Cardiac muscle cell (in vitro differentiated cells and primary cell): ENCODE data around the gene OSM. TPM values are rescaled to one million over a fixed set of nuclear protein-coding genes. Genes with fewer than 3 reads are reported as not detected.

Experiments
- DNase-seq, 2 donors: peaks; one replicate each; pipeline versions ENCODE4 v3.0.0 to v3.0.0-alpha.2; 2010 to 2017; ENCODE audit warnings: low read depth in 1 of 2, low spot score in 1 of 2
- H3K27ac ChIP-seq: fragments of 200-600 bp; sonication (generic); 2 replicates; pipeline ENCODE4 v1.5.1; 2016
- H3K27me3 ChIP-seq: fragments of 200-600 bp; sonication (generic); 2 replicates; pipeline ENCODE4 v1.6.0; 2016; ENCODE audit warnings: control low read depth
- H3K36me3 ChIP-seq: fragments of 200-600 bp; sonication (generic); 2 replicates; pipeline ENCODE4 v1.5.1; 2016; ENCODE audit warnings: control low read depth
- H3K4me1 ChIP-seq: fragments of 200-600 bp; sonication (generic); 2 replicates; pipeline ENCODE4 v1.8.1; 2017; ENCODE audit warnings: low read depth, mild to moderate bottlenecking, mixed run types
- H3K4me3 ChIP-seq: fragments of 200-600 bp; sonication (generic); 2 replicates; pipeline ENCODE4 v1.5.1; 2016; ENCODE audit warnings: mild to moderate bottlenecking
- H3K9me3 ChIP-seq: fragments of 200-600 bp; sonication (generic); 2 replicates; pipeline ENCODE4 v1.5.1; 2017; ENCODE audit warnings: low read depth, mild to moderate bottlenecking, control low read depth
- polyA plus RNA-seq: library from polyadenylated mRNA; unstranded; fragments of >200 nt; fragmentation: Nextera tagmentation; extraction: Ambion mirVana; gene quantifications from 2 replicates; pipeline ENCODE4 v1.2.1, GENCODE V29; 2016
- total RNA-seq: library from RNA; depleted of rRNA; stranded (reverse); fragments of >200 nt; gene quantifications from 2 replicates; pipeline ENCODE4 v1.2.3, GENCODE V29; 2016
- TF ChIP-seq, protein P1 (sequence below): IDR thresholded peaks from 2 replicates; pipeline ENCODE4 v1.5.1; 2012; ENCODE audit warnings: low read depth, mild to moderate bottlenecking, low read length

Gene OSM
- total and polyA plus RNA-seq, 2 experiments from 2014 or later = not detected

DNA sequence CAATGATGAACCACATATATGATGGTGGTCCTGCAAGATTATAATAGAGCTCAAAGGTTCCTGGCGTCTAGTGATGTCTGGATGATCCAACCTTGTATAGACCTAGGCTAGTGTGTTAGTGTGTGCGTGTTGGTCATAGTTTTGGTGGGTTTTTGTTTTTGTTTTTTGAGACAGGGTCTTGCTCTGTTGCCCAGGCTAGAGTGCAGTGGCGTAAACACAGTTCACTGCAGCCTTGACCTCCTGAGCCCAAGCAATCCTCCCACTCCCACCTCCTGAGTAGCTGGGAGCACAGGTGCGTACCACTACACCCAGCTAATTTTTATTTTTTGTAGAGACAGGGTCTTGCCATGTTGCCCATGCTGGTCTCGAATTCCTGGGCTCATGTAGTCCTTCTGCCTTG is 13.3 kb upstream of the OSM start:
- TF ChIP-seq, protein P1, sequence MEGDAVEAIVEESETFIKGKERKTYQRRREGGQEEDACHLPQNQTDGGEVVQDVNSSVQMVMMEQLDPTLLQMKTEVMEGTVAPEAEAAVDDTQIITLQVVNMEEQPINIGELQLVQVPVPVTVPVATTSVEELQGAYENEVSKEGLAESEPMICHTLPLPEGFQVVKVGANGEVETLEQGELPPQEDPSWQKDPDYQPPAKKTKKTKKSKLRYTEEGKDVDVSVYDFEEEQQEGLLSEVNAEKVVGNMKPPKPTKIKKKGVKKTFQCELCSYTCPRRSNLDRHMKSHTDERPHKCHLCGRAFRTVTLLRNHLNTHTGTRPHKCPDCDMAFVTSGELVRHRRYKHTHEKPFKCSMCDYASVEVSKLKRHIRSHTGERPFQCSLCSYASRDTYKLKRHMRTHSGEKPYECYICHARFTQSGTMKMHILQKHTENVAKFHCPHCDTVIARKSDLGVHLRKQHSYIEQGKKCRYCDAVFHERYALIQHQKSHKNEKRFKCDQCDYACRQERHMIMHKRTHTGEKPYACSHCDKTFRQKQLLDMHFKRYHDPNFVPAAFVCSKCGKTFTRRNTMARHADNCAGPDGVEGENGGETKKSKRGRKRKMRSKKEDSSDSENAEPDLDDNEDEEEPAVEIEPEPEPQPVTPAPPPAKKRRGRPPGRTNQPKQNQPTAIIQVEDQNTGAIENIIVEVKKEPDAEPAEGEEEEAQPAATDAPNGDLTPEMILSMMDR = no peak
- H3K9me3 ChIP-seq = no peaks in the 10 kb centered on the region
- no peak for DNase-seq
- H3K27ac ChIP-seq = no peak overlapping the region
- no peak overlapping the region for H3K4me3 ChIP-seq
- H3K27me3 ChIP-seq = no peaks in the 10 kb centered on the region
- H3K4me1 ChIP-seq = peaks cover 5% of the 10 kb centered on the region
- no peaks in the 10 kb centered on the region for H3K36me3 ChIP-seq

DNA sequence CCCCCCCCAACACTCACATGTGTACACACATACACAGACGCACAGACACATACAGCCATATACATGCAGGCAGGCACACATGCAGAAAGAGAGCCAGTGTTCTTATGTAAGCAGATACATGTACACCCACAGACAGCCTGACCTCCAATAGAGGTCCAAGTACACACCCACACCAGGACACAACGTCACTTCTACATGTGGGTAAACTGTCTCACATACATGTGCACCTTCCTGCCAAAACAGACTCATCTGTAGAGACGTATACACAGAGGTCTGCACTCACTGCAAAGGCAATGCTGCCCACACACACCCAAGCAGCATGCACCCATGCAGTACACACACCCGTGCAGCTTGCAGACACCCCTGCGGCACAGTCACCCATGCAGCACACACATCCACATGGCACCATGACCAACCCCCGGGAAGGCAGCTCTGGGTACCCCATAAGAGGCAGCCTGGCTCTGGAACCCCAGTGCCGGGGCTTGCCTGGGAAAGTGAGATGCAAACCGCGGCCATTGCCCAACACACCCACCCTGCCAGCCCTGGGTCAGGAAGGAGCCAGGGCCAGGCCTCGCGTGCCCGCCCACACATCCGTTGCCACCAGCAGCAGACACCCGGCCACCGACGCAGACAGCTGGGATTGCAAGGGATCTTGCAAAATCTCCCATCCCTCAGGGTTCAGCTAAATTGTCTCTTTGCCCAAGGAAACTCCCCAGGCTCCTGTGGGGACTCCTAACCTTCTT is 12.6 kb upstream of the OSM start:
- H3K9me3 ChIP-seq = no peaks in the 10 kb centered on the region
- no peak overlapping the region for H3K4me3 ChIP-seq
- H3K36me3 ChIP-seq = no peaks in the 10 kb centered on the region
- DNase-seq = peak in 1 of 2 donors; percentile 52
- H3K27ac ChIP-seq = no peak overlapping the region
- TF ChIP-seq, protein P1 = no peak
- no peaks in the 10 kb centered on the region for H3K27me3 ChIP-seq
- H3K4me1 ChIP-seq = peaks cover 5% of the 10 kb centered on the region

DNA sequence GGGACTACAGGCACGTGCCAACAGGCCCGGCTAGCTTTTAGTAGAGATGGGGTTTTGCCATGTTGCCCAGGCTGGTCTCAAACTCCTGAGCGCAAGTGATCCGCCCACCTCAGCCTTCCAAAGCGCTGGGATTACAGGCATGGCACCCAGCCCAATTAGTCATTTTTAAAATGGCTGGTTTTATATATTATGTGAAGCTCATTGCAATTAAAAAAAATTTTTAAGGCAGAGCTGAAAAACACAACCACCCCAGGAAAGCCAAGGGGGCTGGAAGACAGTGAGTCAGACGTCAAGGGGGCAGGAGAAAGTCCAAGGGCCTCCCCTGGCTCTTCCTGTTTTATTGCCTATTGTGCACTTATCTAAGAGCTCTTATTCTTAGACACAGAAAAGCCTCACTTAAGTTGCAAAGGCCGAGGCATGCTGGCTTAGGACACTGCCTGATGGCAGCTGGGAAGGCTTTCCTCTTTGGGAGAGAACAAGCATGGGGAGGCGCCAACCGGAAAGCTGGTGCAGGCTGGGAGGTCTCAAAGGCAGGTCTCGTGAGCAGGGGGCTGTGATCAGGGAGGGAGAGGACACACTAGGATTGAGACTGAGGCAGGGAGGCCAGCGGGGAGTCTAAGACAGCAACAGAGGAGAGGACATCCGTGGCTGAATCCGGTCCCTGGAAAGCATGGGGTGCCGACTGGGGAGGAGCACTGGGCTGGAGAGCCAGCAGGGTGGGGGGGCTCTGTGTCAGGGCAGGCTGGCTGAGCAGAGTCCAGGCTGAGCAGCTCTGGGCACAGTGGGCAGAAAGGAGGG is 11.1 kb upstream of the OSM start:
- Histone ChIP-seq H3K4me3 (no peak overlapping the region), H3K36me3 (no peaks in the 10 kb centered on the region), H3K9me3 (no peaks in the 10 kb centered on the region), H3K27me3 (no peaks in the 10 kb centered on the region), H3K27ac (no peak overlapping the region), H3K4me1 (peaks cover 12% of the 10 kb centered on the region)
- TF ChIP-seq, protein P1 = no peak
- DNase-seq = peak; percentile 33 to 93

DNA sequence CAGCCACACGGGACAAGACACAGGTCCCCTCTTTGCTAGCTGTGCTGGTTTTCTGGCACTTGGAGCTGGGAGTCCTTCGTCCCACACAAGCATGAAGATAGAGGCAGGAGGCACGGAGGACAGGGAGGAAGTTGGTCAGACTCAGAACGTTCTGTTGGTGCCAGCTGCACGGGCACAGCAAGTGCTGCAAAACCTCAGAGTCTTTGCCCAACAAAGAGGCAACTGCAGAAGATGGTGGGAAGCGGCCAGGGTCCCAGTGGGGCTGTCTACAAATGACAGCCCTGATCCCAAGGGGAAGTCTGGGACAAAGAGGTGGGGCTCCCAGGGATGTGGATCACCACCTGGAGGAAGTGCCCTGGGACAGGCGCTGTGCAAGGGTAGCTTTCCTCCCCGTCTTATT is 9.4 kb upstream of the OSM start:
- DNase-seq = no peak
- no peaks in the 10 kb centered on the region for H3K27me3 ChIP-seq
- no peaks in the 10 kb centered on the region for H3K36me3 ChIP-seq
- no peak overlapping the region for H3K27ac ChIP-seq
- H3K9me3 ChIP-seq = no peaks in the 10 kb centered on the region
- peaks cover 12% of the 10 kb centered on the region for H3K4me1 ChIP-seq
- no peak overlapping the region for H3K4me3 ChIP-seq
- TF ChIP-seq, protein P1 = no peak

DNA sequence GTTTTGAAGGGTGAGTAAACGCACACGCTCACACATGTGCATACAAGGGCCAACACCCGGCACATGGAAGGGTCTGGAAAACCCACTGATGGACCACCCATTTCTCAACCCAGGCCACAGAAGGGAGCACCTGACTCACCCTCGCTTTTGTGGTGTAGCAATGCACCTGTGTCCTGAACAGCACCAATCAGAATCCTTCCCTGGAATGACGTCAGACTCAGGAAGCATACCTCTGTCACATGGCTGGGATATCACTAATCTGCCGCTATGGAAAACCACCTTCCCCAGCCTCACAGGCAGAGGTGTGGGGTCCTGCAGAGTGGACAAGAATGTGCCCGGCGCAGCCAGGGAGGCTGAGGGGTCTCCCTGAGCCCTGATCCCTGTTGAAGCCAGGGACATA is 9.0 kb upstream of the OSM start:
- H3K36me3 ChIP-seq = no peaks in the 10 kb centered on the region
- DNase-seq = no peak
- no peak overlapping the region for H3K4me3 ChIP-seq
- H3K27me3 ChIP-seq = no peaks in the 10 kb centered on the region
- no peaks in the 10 kb centered on the region for H3K9me3 ChIP-seq
- H3K27ac ChIP-seq = no peak overlapping the region
- TF ChIP-seq, protein P1 = no peak
- H3K4me1 ChIP-seq = peaks cover 12% of the 10 kb centered on the region
